ENCODE results near the gene HSPA4.

DNA sequence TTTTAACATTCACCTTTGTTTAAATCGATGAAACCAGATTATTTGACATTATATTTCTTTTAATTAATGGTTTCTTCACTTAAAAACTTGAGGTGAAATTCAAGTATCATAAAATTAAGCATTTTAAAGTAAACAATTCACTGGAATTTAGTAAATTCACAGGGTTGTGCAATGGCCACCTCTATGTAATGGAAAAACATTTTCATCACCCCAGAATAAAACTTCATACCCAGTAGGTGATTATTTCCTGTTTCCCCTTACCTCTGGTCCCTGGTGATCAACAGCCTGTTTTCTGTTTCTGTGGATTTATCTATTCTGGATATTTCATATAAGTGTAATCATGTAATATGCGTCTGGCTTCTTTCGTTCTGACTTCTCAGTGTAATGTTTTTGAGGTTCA is 27.2 kb downstream of the HSPA4 start:
- no peak for TF ChIP-seq EZH2phosphoT487 (IDR thresholded peaks at IDR 0.05; ENCODE audit: borderline replicate concordance)
- TF ChIP-seq, protein P1, sequence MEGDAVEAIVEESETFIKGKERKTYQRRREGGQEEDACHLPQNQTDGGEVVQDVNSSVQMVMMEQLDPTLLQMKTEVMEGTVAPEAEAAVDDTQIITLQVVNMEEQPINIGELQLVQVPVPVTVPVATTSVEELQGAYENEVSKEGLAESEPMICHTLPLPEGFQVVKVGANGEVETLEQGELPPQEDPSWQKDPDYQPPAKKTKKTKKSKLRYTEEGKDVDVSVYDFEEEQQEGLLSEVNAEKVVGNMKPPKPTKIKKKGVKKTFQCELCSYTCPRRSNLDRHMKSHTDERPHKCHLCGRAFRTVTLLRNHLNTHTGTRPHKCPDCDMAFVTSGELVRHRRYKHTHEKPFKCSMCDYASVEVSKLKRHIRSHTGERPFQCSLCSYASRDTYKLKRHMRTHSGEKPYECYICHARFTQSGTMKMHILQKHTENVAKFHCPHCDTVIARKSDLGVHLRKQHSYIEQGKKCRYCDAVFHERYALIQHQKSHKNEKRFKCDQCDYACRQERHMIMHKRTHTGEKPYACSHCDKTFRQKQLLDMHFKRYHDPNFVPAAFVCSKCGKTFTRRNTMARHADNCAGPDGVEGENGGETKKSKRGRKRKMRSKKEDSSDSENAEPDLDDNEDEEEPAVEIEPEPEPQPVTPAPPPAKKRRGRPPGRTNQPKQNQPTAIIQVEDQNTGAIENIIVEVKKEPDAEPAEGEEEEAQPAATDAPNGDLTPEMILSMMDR (conservative IDR thresholded peaks at IDR 0.05; ENCODE audit: low read length) = no peak
